AG09309 (cell line): Measurements from ENCODE around the gene CCR5.

Experiments used
- DNase-seq: peaks from one replicate; pipeline ENCODE4 v3.0.0-alpha.2; 2010; ENCODE audit warnings: low read depth
- H3K4me3 ChIP-seq: 2 replicates; pipeline ENCODE4 v1.5.1; 2011; ENCODE audit warnings: mild to moderate bottlenecking, low read depth, low read length, moderate library complexity; ENCODE audit not compliant: control insufficient read depth
- CTCF ChIP-seq: IDR thresholded peaks from 2 replicates; pipeline ENCODE4 v1.5.1; 2011; ENCODE audit warnings: mild to moderate bottlenecking, low read depth, low read length, inconsistent platforms; ENCODE audit not compliant: insufficient read depth, control insufficient read depth; ENCODE audit errors: missing control alignments

Gene CCR5

GRCh38 chr3:46411271-46411670 lies 40.5 kb downstream of the CCR5 start:
- no peak overlapping the region for H3K4me3 ChIP-seq
- no peak for DNase-seq
- peak; percentile 8 for TF ChIP-seq CTCF

DNA sequence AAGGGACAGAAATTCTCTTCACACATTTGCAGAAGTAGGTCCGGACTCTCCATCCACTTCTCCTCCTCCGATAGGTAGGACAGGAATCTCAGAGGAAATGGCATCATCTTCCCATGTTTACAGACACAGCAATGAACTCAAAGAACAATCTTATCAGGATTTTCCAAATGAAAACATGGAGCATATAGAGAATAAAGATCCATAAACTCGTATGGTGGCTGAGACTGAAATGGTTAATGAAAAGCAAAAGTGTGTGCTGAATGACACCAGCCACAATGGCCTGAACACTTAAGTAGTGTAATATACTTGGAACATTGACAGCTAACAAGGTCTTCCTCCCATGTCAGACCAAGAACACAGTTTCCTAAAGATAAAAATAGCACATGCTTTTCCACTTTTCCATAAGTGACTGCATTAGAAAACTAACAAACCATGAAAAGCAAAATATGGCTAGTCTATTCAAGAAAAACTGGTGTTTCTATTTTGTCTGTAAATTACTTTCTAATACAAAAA lies 42.1 kb downstream of the CCR5 start:
- no peak for TF ChIP-seq CTCF
- no peak for DNase-seq
- no peak overlapping the region for H3K4me3 ChIP-seq

GRCh38 chr3:46413951-46414350 lies 43.2 kb downstream of the CCR5 start:
- H3K4me3 ChIP-seq = no peak overlapping the region
- TF ChIP-seq CTCF = no peak
- DNase-seq = no peak

DNA sequence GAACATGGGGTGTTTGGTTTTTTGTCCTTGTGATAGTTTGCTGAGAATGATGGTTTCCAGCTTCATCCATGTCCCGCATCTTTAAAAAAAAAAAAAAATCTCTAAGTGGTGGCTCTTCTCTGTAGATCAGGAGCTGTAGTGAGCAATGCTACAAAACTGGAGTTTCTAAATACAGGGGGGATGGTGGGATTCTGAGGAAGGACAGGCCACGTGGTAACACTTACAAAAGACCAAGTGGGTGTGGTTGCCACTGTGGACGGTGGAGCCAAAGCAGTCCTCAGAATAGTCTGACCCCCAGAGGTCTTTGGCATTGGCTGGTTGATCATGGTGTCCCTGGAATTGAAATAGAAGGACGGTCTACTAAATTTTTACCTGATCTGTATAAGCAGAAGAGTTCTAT lies 44.0 kb downstream of the CCR5 start:
- no peak for DNase-seq
- TF ChIP-seq CTCF = no peak
- H3K4me3 ChIP-seq = no peak overlapping the region

- no peak for TF ChIP-seq CTCF
- no peak overlapping the region for H3K4me3 ChIP-seq
- DNase-seq = no peak
Measured at GRCh38 chr3:46416125-46416810, 45.5 kb downstream of the CCR5 start.

- H3K4me3 ChIP-seq = no peak overlapping the region
- no peak for TF ChIP-seq CTCF
- no peak for DNase-seq
Measured at GRCh38 chr3:46416811-46417510, 46.2 kb downstream of the CCR5 start.
